ENCODE measurements around the gene GPSM1. TPM values are rescaled to one million over a fixed set of nuclear protein-coding genes. Genes with fewer than 3 reads are reported as not detected.

The GPSM1 gene
- total RNA-seq, 1 donor from 2014 or later: 140 TPM

DNA sequence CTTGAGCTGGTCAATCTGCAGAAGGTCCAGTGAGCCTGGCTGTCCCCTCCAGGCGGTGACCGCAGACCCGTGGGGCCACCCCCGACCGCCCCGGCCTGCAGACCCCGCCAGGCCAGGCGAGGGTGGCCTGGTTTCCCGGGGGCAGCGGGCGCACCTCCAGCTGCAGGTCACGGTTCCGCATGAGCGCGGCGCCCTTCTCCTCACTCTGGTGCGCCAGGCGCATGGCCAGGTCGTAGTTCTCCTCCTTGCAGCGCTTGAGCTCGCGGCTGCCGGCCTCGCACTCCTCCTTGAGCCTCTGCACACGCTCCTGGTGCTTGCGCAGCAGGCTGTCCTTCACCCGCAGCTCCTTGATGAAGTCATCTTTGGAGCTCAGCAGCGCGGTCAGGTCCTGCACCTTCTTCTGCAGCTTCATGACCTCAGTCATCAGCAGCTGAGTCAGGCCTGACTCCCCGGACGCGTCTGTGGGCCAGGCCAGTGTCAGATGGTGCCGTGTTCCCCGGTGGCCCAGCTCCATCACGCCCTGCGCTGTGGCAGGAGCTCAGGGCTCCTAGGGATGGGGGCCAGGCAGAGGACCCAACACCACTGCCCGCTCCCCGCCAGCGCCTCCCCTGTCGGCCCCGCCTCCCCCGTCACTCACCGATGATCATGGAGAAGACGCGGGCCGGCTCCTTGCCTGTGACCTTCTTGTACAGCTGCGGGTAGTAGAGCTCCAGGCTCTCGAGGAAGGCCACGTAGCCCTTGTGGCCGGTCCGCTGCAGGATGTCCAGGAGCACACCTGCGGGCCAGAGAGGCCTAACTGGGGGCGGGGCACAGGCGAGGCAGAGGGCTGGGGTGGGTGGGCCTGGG is 43.6 kb downstream of the GPSM1 start:
- no peak overlapping the region for H3K27ac Mint-ChIP-seq (ENCODE audit: unreplicated experiment)
- peaks cover 3% of the 10 kb centered on the region for H3K9me3 Mint-ChIP-seq (ENCODE audit: unreplicated experiment)
- no peak for DNase-seq
- H3K27me3 Mint-ChIP-seq (ENCODE audit: unreplicated experiment): peaks cover 10% of the 10 kb centered on the region
- TF ChIP-seq, protein P1, sequence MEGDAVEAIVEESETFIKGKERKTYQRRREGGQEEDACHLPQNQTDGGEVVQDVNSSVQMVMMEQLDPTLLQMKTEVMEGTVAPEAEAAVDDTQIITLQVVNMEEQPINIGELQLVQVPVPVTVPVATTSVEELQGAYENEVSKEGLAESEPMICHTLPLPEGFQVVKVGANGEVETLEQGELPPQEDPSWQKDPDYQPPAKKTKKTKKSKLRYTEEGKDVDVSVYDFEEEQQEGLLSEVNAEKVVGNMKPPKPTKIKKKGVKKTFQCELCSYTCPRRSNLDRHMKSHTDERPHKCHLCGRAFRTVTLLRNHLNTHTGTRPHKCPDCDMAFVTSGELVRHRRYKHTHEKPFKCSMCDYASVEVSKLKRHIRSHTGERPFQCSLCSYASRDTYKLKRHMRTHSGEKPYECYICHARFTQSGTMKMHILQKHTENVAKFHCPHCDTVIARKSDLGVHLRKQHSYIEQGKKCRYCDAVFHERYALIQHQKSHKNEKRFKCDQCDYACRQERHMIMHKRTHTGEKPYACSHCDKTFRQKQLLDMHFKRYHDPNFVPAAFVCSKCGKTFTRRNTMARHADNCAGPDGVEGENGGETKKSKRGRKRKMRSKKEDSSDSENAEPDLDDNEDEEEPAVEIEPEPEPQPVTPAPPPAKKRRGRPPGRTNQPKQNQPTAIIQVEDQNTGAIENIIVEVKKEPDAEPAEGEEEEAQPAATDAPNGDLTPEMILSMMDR (IDR thresholded peaks at IDR 0.05; ENCODE audit: partially characterized antibody, unreplicated experiment): no peak
- no peak overlapping the region for H3K4me3 Mint-ChIP-seq (ENCODE audit: unreplicated experiment)
- H3K4me1 Mint-ChIP-seq (ENCODE audit: low read depth, unreplicated experiment): peaks cover 18% of the 10 kb centered on the region
- H3K36me3 Mint-ChIP-seq (ENCODE audit: unreplicated experiment): no peaks in the 10 kb centered on the region

DNA sequence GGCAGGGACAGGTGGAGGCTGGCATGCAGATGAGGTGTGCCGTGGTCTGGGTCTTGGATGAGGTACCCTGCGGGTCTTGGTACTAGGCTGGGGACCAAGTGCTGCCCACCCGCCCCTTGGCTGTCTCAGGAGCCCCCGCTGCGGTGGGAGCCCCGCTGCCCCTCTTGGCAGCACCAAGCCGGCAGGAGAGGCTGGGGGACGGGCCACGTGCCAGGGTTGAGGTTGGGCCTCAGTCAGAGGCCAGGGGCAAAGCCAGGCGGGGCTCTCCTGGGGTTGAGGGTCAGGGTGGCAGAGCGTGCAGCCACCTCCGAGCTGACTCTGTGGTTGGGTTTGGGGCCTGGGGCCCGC is 44.2 kb downstream of the GPSM1 start:
- H3K27ac Mint-ChIP-seq (ENCODE audit: unreplicated experiment): no peak overlapping the region
- no peak for DNase-seq
- H3K4me1 Mint-ChIP-seq (ENCODE audit: low read depth, unreplicated experiment): peaks cover 18% of the 10 kb centered on the region
- peaks cover 10% of the 10 kb centered on the region for H3K27me3 Mint-ChIP-seq (ENCODE audit: unreplicated experiment)
- H3K9me3 Mint-ChIP-seq (ENCODE audit: unreplicated experiment): peaks cover 3% of the 10 kb centered on the region
- H3K36me3 Mint-ChIP-seq (ENCODE audit: unreplicated experiment): no peaks in the 10 kb centered on the region
- H3K4me3 Mint-ChIP-seq (ENCODE audit: unreplicated experiment): no peak overlapping the region
- TF ChIP-seq, protein P1 (IDR thresholded peaks at IDR 0.05; ENCODE audit: partially characterized antibody, unreplicated experiment): no peak

DNA sequence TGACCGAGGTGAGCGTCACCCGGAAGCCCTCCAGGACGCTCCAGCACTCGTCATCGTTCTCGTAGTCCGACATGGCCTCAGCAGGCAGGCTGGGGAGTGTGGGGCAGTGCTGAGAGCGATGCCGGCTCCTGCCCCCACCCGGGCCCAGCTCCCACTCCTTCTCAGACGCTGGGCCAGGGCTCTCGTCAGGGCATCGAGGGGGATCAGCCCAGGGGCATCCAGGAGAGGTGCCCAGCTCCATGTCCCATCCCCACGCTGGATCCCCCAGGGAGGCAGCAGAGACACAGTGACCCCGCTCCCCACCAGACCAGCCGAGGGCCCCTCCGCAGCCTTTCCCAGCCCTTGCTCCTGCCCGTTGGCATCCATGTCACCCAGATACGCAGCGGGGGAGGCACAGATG is 44.7 kb downstream of the GPSM1 start:
- no peak overlapping the region for H3K27ac Mint-ChIP-seq (ENCODE audit: unreplicated experiment)
- TF ChIP-seq, protein P1 (IDR thresholded peaks at IDR 0.05; ENCODE audit: partially characterized antibody, unreplicated experiment): no peak
- no peaks in the 10 kb centered on the region for H3K36me3 Mint-ChIP-seq (ENCODE audit: unreplicated experiment)
- no peak for DNase-seq
- peaks cover 3% of the 10 kb centered on the region for H3K9me3 Mint-ChIP-seq (ENCODE audit: unreplicated experiment)
- peaks cover 10% of the 10 kb centered on the region for H3K27me3 Mint-ChIP-seq (ENCODE audit: unreplicated experiment)
- no peak overlapping the region for H3K4me3 Mint-ChIP-seq (ENCODE audit: unreplicated experiment)
- H3K4me1 Mint-ChIP-seq (ENCODE audit: low read depth, unreplicated experiment): peaks cover 18% of the 10 kb centered on the region

DNA sequence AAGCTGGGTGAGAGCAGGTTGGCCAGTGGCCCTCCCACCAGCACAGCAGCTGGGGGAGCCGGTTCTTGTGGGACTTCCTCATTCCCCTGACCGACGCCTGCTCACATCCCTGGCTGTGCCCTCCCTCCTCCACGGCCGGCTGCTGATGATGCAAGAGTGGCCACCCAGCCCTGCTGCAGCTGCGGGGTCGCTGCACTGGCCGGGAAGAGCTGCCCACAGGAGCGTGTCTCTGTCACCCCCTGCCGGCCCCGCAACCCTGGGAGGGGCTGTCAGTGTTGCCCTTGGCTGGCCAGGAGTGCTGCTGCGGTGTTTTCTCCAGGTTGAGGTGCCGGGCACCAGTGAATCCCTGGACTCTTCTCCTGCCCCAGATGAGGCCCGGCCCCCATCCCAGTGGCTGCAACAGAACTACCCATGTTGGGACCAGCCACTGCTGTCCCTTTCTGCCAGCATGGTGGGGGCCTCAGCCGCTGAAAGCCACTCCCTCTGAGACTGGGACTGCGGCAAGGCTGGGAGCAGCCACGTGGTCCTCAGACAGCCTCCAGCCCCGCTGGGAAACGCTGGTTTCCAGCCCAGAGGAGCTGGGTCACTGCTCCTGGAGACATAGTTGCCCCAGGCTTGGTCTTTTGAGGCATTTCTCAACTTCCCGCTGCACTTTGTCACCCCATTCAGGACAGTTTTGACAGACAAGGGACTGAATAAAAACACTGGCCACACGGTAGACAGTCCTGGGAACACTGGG is 45.4 kb downstream of the GPSM1 start:
- peak overlapping the region; percentile 81 for H3K27ac Mint-ChIP-seq (ENCODE audit: unreplicated experiment)
- H3K9me3 Mint-ChIP-seq (ENCODE audit: unreplicated experiment): peaks cover 3% of the 10 kb centered on the region
- DNase-seq: peak; percentile 69

More for the DNA sequence above, 45.4 kb downstream of the GPSM1 start:
- TF ChIP-seq, protein P1 (IDR thresholded peaks at IDR 0.05; ENCODE audit: partially characterized antibody, unreplicated experiment): no peak
- H3K4me1 Mint-ChIP-seq (ENCODE audit: low read depth, unreplicated experiment): peaks cover 18% of the 10 kb centered on the region
- peak overlapping the region; percentile 18 for H3K4me3 Mint-ChIP-seq (ENCODE audit: unreplicated experiment)
- H3K36me3 Mint-ChIP-seq (ENCODE audit: unreplicated experiment): no peaks in the 10 kb centered on the region
- H3K27me3 Mint-ChIP-seq (ENCODE audit: unreplicated experiment): peaks cover 10% of the 10 kb centered on the region
